Measurements from ENCODE around the gene JAG2.

DNA sequence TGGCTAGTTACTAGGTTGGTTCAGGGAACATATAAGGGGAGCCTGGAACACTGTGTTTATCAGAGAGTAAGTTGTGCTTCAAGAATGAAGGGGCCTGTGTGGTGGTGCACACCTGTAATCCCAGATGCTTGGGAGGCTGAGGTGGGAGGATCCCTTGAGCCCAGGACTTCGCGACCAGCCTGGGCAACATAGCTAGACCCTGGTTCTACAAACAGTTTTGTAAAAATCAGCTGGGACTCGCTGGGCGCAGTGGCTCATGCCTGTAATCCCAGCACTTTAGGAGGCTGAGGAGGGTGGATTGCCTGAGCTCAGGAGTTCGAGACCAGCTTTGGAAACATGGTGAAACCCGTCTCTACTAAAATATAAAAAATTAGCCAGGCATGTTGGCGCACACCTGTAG is 61.2 kb downstream of the JAG2 start:
- TF ChIP-seq EZH2phosphoT487 (IDR thresholded peaks at IDR 0.05; ENCODE audit: insufficient read depth, low read depth) (no peak), EZH2 (IDR thresholded peaks at IDR 0.05; ENCODE audit: insufficient read depth, poor library complexity, severe bottlenecking) (no peak)

Measured in GM23248 (cell line).